Keratinocyte (primary cell): ENCODE results near the gene PHOX2B.

Experiments
- CTCF ChIP-seq, 3 experiments: IDR thresholded peaks in 1 of 3; conservative IDR thresholded peaks in 1 of 3; optimal IDR thresholded peaks in 1 of 3; 2 replicates in 2 of 3; 3 replicates in 1 of 3; pipeline versions ENCODE3 to v1.5.1; 2011; ENCODE audit warnings: low read length in 3 of 3, mild to moderate bottlenecking in 3 of 3, moderate library complexity in 2 of 3, control low read depth in 1 of 3, inconsistent platforms in 1 of 3; ENCODE audit not compliant: insufficient read depth in 2 of 3; ENCODE audit errors: extremely low read depth in 1 of 3
- EZH2 ChIP-seq: IDR thresholded peaks from one replicate; pipeline ENCODE4 v1.6.1; 2012; ENCODE audit warnings: inconsistent platforms, mild to moderate bottlenecking, low read length, moderate library complexity

GRCh38 chr4:41701983-41702382 is 46.5 kb downstream of the PHOX2B start:
- no peak for TF ChIP-seq CTCF (optimal IDR thresholded peaks at IDR 0.05 in 1 of 3, IDR thresholded peaks at IDR 0.05 in 1 of 3, conservative IDR thresholded peaks at IDR 0.05 in 1 of 3; ENCODE audit: extremely low read depth in 1 of 3, insufficient read depth in 2 of 3, low read length in 3 of 3)
- TF ChIP-seq EZH2 = no peak
